HCT116 (cell line): ENCODE results near the gene COBL.

ENCODE experiments used
- ELF1 ChIP-seq: IDR thresholded peaks from 2 replicates; pipeline ENCODE4 v1.6.1; 2012; ENCODE audit warnings: low read depth, borderline replicate concordance
- EZH2 ChIP-seq: fragments of 200-600 bp; sonication (generic); IDR thresholded peaks from 2 replicates; pipeline ENCODE4 v1.6.1; 2017; ENCODE audit warnings: antibody characterized with exemption, mixed run types
- EZH2phosphoT487 ChIP-seq: fragments of 200-600 bp; IDR thresholded peaks from 2 replicates; pipeline ENCODE4 v1.6.1; 2018; ENCODE audit warnings: antibody characterized with exemption, borderline replicate concordance
- POLR2A ChIP-seq: IDR thresholded peaks from 2 replicates; pipeline ENCODE4 v1.7.0; 2011; ENCODE audit warnings: borderline replicate concordance; ENCODE audit not compliant: insufficient read depth, insufficient read length; ENCODE audit errors: extremely low read depth
- POLR2AphosphoS5 ChIP-seq: IDR thresholded peaks from 2 replicates; pipeline ENCODE4 v1.6.1; 2011; ENCODE audit warnings: mild to moderate bottlenecking, low read depth, low read length, moderate library complexity
- RAD21 ChIP-seq: IDR thresholded peaks from 2 replicates; pipeline ENCODE4 v1.6.1; 2012; ENCODE audit warnings: low read depth, mild to moderate bottlenecking
- SP1 ChIP-seq: IDR thresholded peaks from 2 replicates; pipeline ENCODE4 v1.6.1; 2012; ENCODE audit warnings: low read depth
- ZNF274 ChIP-seq: fragments of 200-500 bp; sonication (Bioruptor generic); IDR thresholded peaks from 2 replicates; pipeline ENCODE4 v1.6.1; 2014; ENCODE audit warnings: mild to moderate bottlenecking, low read depth, low read length, inconsistent platforms
- TF ChIP-seq, protein P1 (sequence below): IDR thresholded peaks from 2 replicates; pipeline ENCODE4 v1.6.1; 2012; ENCODE audit warnings: low read depth
- TF ChIP-seq, protein P2 (sequence below), 3 experiments: fragments of 200-600 bp in 1 of 3; sonication (generic) in 1 of 3; IDR thresholded peaks in 2 of 3; conservative IDR thresholded peaks in 1 of 3; 2 replicates each; pipeline ENCODE4 v1.5.1; 2012 to 2017; ENCODE audit warnings: low read depth in 2 of 3, low read length in 2 of 3, antibody characterized with exemption in 1 of 3, borderline replicate concordance in 1 of 3, control low read depth in 1 of 3, mild to moderate bottlenecking in 1 of 3, mixed read lengths in 1 of 3, mixed run types in 1 of 3, moderate library complexity in 1 of 3; ENCODE audit not compliant: insufficient read depth in 1 of 3
- TF ChIP-seq, protein P3 (sequence below): IDR thresholded peaks from 2 replicates; pipeline ENCODE4 v1.6.1; 2012

- TF ChIP-seq ELF1 (no peak), SP1 (no peak), EZH2 (no peak), EZH2phosphoT487 (no peak), POLR2A (no peak), POLR2AphosphoS5 (no peak), RAD21 (no peak), ZNF274 (no peak)
- TF ChIP-seq, protein P1, sequence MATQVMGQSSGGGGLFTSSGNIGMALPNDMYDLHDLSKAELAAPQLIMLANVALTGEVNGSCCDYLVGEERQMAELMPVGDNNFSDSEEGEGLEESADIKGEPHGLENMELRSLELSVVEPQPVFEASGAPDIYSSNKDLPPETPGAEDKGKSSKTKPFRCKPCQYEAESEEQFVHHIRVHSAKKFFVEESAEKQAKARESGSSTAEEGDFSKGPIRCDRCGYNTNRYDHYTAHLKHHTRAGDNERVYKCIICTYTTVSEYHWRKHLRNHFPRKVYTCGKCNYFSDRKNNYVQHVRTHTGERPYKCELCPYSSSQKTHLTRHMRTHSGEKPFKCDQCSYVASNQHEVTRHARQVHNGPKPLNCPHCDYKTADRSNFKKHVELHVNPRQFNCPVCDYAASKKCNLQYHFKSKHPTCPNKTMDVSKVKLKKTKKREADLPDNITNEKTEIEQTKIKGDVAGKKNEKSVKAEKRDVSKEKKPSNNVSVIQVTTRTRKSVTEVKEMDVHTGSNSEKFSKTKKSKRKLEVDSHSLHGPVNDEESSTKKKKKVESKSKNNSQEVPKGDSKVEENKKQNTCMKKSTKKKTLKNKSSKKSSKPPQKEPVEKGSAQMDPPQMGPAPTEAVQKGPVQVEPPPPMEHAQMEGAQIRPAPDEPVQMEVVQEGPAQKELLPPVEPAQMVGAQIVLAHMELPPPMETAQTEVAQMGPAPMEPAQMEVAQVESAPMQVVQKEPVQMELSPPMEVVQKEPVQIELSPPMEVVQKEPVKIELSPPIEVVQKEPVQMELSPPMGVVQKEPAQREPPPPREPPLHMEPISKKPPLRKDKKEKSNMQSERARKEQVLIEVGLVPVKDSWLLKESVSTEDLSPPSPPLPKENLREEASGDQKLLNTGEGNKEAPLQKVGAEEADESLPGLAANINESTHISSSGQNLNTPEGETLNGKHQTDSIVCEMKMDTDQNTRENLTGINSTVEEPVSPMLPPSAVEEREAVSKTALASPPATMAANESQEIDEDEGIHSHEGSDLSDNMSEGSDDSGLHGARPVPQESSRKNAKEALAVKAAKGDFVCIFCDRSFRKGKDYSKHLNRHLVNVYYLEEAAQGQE: no peak
- TF ChIP-seq, protein P2, sequence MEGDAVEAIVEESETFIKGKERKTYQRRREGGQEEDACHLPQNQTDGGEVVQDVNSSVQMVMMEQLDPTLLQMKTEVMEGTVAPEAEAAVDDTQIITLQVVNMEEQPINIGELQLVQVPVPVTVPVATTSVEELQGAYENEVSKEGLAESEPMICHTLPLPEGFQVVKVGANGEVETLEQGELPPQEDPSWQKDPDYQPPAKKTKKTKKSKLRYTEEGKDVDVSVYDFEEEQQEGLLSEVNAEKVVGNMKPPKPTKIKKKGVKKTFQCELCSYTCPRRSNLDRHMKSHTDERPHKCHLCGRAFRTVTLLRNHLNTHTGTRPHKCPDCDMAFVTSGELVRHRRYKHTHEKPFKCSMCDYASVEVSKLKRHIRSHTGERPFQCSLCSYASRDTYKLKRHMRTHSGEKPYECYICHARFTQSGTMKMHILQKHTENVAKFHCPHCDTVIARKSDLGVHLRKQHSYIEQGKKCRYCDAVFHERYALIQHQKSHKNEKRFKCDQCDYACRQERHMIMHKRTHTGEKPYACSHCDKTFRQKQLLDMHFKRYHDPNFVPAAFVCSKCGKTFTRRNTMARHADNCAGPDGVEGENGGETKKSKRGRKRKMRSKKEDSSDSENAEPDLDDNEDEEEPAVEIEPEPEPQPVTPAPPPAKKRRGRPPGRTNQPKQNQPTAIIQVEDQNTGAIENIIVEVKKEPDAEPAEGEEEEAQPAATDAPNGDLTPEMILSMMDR (IDR thresholded peaks at IDR 0.05 in 2 of 3, conservative IDR thresholded peaks at IDR 0.05 in 1 of 3; ENCODE audit: borderline replicate concordance in 1 of 3, insufficient read depth in 1 of 3, low read depth in 2 of 3, low read length in 2 of 3): peak in 2 of 3 experiments; percentile 15 to 20; a peak in 1 of 6 replicates
- TF ChIP-seq, protein P3, sequence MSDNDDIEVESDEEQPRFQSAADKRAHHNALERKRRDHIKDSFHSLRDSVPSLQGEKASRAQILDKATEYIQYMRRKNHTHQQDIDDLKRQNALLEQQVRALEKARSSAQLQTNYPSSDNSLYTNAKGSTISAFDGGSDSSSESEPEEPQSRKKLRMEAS: no peak
Observed at GRCh38 chr7:51006483-51007235, 309.9 kb downstream of the COBL start.
